NCI-H2081 (cell line): ENCODE results near the gene ATP8B3.

Experiments used
- DNase-seq, 2 experiments: peaks; one replicate each; lab custom pipeline; 2025; lab: John Stamatoyannopoulos, UW

ATP8B3 gene

DNA sequence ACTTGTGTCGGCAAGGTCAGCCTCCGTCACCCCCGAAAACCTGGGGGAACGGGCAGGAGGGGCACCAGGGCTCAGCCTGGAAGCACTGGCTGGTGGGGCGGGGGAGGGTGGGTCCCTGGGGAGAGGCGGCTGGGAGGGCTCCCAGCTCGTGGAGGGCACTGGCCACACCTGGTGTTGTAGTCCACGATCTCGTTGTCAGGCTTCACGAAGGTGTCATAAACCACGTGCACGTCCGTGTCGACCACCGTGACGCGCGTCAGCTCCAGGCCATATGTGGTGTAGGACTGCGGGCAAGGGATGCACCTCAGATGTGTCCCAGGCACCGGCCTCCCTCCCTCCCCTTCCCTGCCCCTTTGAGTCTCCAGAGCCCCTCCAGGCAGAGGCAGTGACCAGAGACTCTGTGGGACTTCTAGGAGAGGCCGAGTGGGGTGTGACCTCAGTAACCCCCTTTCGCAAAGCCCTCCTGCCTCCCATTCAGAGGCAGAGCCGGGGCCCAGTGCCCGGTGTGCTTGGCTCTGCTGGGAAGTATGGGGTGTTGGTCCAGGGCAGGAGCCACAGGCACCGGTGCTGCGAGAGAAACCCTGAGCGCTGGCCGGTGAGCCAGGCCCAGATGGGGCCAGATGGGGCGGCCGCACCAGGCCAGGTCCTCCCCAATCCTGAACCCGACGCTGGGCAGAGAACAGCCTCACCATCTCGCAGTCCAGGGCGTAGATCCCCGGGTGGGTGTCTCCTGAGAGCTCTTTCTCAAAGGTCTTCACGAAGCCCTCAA lies 4.6 kb upstream of the ATP8B3 start:
- DNase-seq = no peak

- DNase-seq = no peak
Measured at GRCh38 chr19:1815605-1816529, 3.8 kb upstream of the ATP8B3 start.

DNA sequence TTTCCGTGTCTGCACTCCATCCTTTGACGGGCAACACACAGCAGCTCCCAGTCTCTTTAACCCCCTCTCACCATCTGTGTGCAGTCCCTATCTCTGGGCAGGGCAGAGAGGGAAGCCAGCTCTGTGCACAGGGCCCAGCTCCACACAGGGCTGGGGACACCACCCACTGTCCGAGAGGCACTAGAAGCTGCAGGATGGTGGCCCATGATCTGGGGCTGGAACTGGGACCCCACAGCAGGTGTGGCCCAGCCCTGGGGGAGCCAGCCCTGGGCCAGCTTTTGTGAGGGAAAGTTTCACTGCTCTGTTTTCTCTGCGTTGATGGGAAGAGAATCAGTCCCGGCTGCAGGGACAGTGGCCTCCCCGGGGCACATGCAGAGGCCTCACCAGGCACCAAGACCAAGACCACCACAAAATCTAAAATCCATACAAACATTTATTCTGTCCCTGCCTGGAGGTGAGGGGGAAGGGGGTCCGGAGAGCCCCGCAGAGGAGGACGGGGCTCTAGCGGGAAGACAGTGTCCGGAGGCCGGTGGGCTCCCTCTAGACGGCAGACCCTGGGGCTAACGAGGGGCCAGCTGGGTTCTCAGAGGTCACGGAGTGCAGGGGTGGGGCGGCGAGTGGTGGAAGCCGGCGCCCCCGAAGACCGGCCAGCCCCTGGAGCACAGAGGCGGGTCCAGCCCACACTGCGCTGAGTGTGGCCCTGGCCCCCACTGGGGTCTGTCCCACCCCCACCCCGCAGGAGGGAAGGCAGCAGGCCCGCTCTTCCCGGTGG lies 2.9 kb upstream of the ATP8B3 start:
- DNase-seq = no peak

- DNase-seq = no peak
Measured at GRCh38 chr19:1814391-1814790, 2.3 kb upstream of the ATP8B3 start.

DNA sequence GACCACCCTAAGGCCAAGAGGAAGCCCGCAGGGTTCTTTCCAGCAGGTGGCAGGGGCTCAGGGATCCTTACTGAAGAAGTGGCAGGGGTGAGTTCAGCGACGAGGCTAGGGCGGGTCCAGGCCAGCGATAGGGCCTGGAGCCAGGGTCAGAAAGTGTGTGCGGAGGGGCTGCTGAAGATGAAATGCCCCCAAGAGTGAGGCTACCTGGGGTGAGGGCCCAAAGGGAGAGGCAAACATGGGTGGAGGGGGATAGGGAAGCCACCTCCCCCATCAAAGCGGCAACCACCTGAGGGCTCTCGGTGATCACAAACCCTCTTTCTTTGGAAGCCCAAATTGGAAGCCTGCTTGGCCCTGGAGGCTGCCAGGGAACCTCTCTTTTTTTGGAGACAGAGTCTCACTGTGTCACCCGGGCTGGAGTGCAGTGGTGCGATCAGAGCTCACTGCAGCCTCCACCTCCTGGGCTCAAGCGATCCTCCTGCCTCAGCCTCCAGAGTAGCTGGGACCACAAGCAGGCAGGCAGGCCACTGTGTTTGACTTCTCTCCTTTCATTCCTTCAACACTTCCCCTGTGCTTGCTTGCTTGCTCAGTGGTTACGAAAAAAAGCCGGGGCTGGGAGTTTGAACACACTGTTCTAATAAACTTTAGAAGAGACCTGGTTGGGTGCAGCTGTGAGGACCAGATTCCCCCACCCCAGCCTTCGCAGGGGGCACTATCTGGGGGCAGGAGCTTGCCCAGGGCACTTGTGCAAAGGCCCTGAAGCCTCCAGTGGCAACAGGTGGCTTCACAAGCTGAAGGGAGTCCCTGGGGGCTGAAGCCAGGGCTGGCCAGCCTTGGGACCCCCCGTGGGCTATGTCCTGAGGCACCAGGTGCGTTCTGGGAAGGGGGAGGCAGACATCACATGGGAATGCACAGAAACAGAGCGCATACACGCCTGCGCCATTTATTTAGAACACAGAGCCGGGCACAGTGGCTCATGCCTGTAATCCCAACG lies 1.4 kb upstream of the ATP8B3 start:
- no peak for DNase-seq

- peak; percentile 65 to 74 for DNase-seq
Measured at GRCh38 chr19:1812426-1813191, 533 bp upstream of the ATP8B3 start.

GRCh38 chr19:1811472-1811894 lies 593 bp downstream of the ATP8B3 start:
- no peak for DNase-seq

GRCh38 chr19:1810439-1811160 lies 1.5 kb downstream of the ATP8B3 start:
- no peak for DNase-seq

- no peak for DNase-seq
Measured at GRCh38 chr19:1809678-1810077, 2.4 kb downstream of the ATP8B3 start.

DNA sequence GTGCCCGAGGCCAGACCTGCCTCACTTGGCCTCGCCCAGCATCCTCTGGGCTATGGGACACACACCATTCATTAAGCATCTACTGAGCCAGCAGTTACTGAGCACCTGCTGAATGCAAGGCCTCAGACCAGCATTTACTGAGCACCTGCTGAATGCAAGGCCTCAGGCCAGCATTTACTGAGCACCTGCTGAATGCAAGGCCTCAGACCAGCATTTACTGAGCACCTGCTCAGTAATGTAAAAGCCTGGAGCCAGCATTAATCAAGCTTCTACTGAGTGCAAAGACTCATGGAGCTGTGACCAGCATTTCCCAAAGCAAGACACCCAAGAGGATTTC lies 3.7 kb downstream of the ATP8B3 start:
- DNase-seq = no peak

GRCh38 chr19:1807695-1808394 lies 4.2 kb downstream of the ATP8B3 start:
- DNase-seq = no peak

DNA sequence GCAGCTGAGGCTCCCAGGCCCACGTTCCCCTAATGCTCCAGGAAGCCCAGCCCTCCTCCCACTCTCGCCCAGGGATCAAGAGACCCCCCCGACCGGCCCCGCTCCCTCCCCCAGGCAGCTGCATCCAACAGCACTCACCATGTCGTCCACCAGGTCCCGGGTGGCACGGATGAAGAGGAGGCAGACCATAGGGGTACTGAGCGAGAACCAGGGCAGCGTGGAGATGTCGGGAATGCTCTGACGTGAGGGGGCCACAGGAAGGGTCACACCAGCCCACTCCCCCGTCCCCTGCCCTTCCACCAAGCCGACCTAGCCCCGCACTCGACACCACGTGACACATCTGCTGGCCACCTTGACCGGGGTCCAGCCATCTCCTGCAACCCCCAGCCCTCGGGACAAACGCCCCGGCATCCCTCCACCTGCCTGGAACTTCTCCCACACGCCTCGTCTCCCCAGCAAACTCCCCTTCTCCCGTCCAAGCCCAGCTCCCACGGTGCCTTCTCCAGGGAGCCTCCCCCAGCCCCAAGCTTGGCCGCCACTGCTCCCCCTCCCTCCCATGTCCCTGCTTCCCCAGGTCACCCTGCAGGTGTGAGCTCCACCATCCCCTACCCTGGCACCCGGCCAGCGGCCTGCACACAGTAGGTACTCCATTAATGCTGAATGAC lies 4.9 kb downstream of the ATP8B3 start:
- DNase-seq = no peak

GRCh38 chr19:1806184-1807029 lies 5.7 kb downstream of the ATP8B3 start:
- no peak for DNase-seq

GRCh38 chr19:1805401-1806183 lies 6.5 kb downstream of the ATP8B3 start:
- no peak for DNase-seq

- no peak for DNase-seq
Measured at GRCh38 chr19:1804858-1805257, 7.2 kb downstream of the ATP8B3 start.

- DNase-seq = no peak
Measured at GRCh38 chr19:1799695-1800342, 12.3 kb downstream of the ATP8B3 start.
